GM10847 (cell line): ENCODE results near the gene TMEM33.

Experiments
- POLR2A ChIP-seq: IDR thresholded peaks from 2 replicates; pipeline ENCODE4 v1.6.1; 2011; ENCODE audit not compliant: insufficient read length; ENCODE audit errors: extremely low read depth

Gene TMEM33

GRCh38 chr4:41932988-41933387, 2.2 kb upstream of the TMEM33 start:
- TF ChIP-seq POLR2A = no peak

DNA sequence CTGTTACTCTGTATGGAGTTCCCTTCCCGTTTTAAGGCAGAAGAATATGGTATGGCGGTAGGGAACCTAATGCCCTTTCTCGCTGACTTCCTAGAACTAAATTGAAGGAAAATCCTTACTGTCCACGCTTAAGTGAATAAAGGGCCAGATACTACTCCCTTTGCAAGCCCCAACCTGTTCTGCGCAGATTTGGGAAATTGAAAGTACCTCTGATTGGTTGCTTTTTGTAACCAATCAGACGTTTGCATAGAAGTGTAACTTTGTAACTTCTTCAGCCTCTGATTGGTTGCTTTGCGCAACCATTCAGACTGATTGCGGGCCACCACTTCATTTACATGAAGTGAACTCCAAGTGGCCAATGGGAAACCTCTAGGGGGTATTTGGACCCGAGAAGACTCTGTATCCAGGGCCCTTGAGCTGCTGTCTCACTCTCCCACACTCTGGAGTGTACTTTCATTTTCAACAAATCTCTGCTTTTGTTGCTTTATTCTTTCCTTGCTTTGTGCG, 1.2 kb upstream of the TMEM33 start:
- TF ChIP-seq POLR2A = no peak

DNA sequence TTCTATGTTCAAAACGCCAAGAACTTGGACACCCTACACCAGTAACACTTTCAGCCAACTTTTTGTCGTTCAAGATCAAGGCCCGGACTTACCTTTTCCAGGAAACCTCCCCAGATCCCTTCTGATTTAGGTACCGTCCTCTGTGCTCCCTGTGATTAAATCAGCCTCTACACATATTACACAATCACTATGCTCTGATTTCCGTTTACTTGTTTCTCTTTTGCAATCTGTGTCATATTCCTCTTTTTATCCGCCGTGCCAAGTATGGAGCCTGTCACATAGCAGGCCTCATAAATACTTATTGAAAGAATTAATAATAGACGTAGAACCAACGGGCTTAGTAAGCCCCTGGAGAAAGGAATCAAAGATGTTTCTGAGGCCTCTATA, 722 bp upstream of the TMEM33 start:
- no peak for TF ChIP-seq POLR2A

DNA sequence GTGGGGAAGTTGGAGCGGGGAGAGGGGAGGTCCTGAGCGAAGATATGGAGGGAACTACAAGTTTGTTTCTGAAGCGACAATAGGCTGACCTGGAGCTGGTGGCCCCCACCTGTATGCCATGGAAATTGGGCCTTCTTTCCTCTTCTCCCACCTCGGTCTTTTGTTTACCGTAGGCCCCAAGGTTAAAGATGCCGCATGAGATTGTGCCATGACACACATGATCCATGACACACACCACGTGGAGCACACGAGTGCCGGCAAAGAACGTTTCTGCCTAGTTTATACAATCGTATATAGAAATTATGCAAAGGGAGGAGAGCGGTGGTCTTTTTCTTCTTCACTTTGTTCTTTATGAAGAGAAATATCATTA, 408 bp downstream of the TMEM33 start:
- TF ChIP-seq POLR2A = no peak

- TF ChIP-seq POLR2A = no peak
Observed at GRCh38 chr4:41939016-41939626, 3.9 kb downstream of the TMEM33 start.

DNA sequence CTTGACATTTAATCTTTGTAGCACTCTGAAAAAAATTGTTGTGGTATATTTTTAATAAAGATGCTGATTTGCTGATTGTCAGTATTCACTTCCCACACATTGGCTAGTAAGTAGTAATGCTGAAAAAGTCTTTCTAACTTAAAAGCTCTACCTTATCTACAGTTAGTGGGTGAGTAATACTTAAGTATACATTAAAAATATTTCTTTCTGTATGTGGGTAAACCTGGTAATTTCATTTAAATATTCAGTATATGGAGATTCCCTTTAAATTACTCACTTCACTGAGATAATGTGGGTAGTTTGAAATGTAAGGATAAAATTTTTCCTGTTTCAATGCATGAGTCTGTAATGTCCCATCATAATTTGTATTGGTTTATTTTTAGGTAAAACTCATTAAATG, 5.6 kb downstream of the TMEM33 start:
- TF ChIP-seq POLR2A = no peak

DNA sequence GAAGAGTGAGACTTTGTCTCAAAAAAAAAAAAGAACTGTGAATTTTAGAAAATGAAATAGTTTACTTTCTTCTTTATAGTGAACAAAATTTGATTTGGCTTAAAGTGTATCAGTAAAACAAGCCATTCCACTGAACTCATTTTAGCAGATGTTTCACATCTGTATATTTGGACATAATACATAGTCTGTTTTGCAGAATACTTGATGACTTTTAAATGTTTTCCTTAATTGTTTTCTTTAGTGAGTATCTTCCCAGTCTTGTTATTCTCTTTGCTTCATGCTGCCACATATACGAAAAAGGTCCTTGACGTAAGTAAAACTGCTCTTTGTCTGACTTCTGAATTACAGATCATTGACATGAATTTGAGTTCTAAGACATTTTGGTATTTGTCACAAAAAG, 8.3 kb downstream of the TMEM33 start:
- no peak for TF ChIP-seq POLR2A

GRCh38 chr4:41944089-41944488, 8.9 kb downstream of the TMEM33 start:
- no peak for TF ChIP-seq POLR2A

DNA sequence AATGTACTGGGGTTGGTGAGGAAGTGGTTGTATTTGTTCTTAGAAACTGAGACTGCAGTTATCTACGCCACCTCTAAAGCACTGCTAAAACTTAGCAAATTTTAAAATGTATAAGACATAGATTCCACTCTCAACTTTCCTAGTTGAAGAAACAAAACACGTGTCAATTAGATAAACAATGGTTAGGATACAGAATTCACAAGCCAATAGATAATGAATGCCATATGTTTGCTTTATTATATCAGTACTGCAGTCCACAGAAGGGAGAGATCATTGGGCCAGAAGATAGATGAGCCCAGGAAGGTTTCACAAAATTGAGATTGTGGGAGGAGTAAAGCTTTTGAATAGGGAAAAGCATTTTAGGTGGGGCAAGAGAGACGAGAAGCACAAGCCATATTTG, 14.3 kb downstream of the TMEM33 start:
- TF ChIP-seq POLR2A = no peak

- no peak for TF ChIP-seq POLR2A
Observed at GRCh38 chr4:41957634-41958033, 22.4 kb downstream of the TMEM33 start.

DNA sequence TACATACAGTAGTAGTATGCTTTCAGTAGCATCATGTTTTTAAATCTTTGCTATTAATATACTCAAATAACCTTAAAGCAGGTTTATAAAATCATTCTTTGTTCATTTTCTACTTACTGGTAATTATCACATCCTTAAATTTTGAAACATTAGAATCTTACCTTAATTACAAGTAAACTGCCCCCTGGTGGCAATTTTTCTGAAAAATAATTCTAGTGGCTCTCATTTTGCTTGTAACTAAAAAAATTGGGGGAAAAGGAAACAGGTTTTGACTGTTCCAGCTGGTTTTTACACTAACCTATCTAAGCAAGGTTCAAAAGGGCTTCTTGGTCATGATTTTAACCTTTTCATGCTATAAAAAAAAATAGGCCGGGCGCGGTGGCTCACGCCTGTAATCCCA, 27.9 kb downstream of the TMEM33 start:
- TF ChIP-seq POLR2A = no peak

GRCh38 chr4:41964401-41964800, 29.2 kb downstream of the TMEM33 start:
- no peak for TF ChIP-seq POLR2A

GRCh38 chr4:41967392-41967791, 32.2 kb downstream of the TMEM33 start:
- TF ChIP-seq POLR2A = no peak

- no peak for TF ChIP-seq POLR2A
Observed at GRCh38 chr4:41969671-41970070, 34.4 kb downstream of the TMEM33 start.

GRCh38 chr4:41975341-41975740, 40.1 kb downstream of the TMEM33 start:
- no peak for TF ChIP-seq POLR2A

- TF ChIP-seq POLR2A = no peak
Observed at GRCh38 chr4:41976775-41977516, 41.7 kb downstream of the TMEM33 start.

- no peak for TF ChIP-seq POLR2A
Observed at GRCh38 chr4:41977709-41978108, 42.5 kb downstream of the TMEM33 start.
